ENCODE data around the gene FOXR2. TPM values are rescaled to one million over a fixed set of nuclear protein-coding genes. Genes with fewer than 3 reads are reported as not detected.

FOXR2 gene
- total RNA-seq, 2 experiments from 2014 or later = not detected

GRCh38 chrX:55640854-55641253 is 17.7 kb downstream of the FOXR2 start:
- intact Hi-C loops (cut with micrococcal nuclease) = no loop called here
- Mint-ChIP-seq H3K27ac (no peak overlapping the region), H3K9me3 (no peaks in the 10 kb centered on the region), H3K27me3 (no peaks in the 10 kb centered on the region), H3K4me3 (no peak overlapping the region), H3K36me3 (ENCODE audit: low read depth) (no peaks in the 10 kb centered on the region), H3K4me1 (ENCODE audit: low read depth) (no peaks in the 10 kb centered on the region)
- ATAC-seq (no peak), DNase-seq (no peak)
- ChIA-PET POLR2A (no interaction called here), CTCF (no interaction called here)
- TF ChIP-seq CTCF (IDR thresholded peaks at IDR 0.05) = no peak

GRCh38 chrX:55648434-55648833 is 25.2 kb downstream of the FOXR2 start:
- Mint-ChIP-seq H3K36me3 (ENCODE audit: low read depth) (no peaks in the 10 kb centered on the region), H3K9me3 (no peaks in the 10 kb centered on the region), H3K4me3 (no peak overlapping the region), H3K27me3 (no peaks in the 10 kb centered on the region), H3K4me1 (ENCODE audit: low read depth) (peaks cover 2% of the 10 kb centered on the region), H3K27ac (no peak overlapping the region)
- ChIA-PET CTCF (no interaction called here), POLR2A (no interaction called here)
- no peak for TF ChIP-seq CTCF (IDR thresholded peaks at IDR 0.05)
- intact Hi-C loops (cut with micrococcal nuclease) = no loop called here
- DNase-seq = no peak
- no peak for ATAC-seq

- no peak overlapping the region for H3K4me3 Mint-ChIP-seq
- ATAC-seq (no peak), DNase-seq (no peak)
- H3K4me1 Mint-ChIP-seq (ENCODE audit: low read depth) = no peaks in the 10 kb centered on the region
- no peak overlapping the region for H3K27ac Mint-ChIP-seq
- intact Hi-C loops (cut with micrococcal nuclease) = no loop called here
- no peaks in the 10 kb centered on the region for H3K9me3 Mint-ChIP-seq
- no peak for TF ChIP-seq CTCF (IDR thresholded peaks at IDR 0.05)
- H3K27me3 Mint-ChIP-seq = no peaks in the 10 kb centered on the region
- H3K36me3 Mint-ChIP-seq (ENCODE audit: low read depth) = no peaks in the 10 kb centered on the region
- CTCF ChIA-PET = no interaction called here
- POLR2A ChIA-PET = no interaction called here
Measured at GRCh38 chrX:55659931-55660330, 36.7 kb downstream of the FOXR2 start.

- ChIA-PET CTCF (no interaction called here), POLR2A (no interaction called here)
- Mint-ChIP-seq H3K4me3 (no peak overlapping the region), H3K9me3 (no peaks in the 10 kb centered on the region), H3K36me3 (ENCODE audit: low read depth) (no peaks in the 10 kb centered on the region), H3K27me3 (no peaks in the 10 kb centered on the region), H3K27ac (no peak overlapping the region), H3K4me1 (ENCODE audit: low read depth) (no peaks in the 10 kb centered on the region)
- intact Hi-C loops (cut with micrococcal nuclease) = no loop called here
- TF ChIP-seq CTCF (IDR thresholded peaks at IDR 0.05) = no peak
- DNase-seq = no peak
- no peak for ATAC-seq
Measured at GRCh38 chrX:55663584-55663983, 40.4 kb downstream of the FOXR2 start.

- Mint-ChIP-seq H3K27ac (no peak overlapping the region), H3K4me3 (no peak overlapping the region), H3K4me1 (ENCODE audit: low read depth) (no peaks in the 10 kb centered on the region), H3K9me3 (peaks cover 7% of the 10 kb centered on the region), H3K36me3 (ENCODE audit: low read depth) (no peaks in the 10 kb centered on the region), H3K27me3 (no peaks in the 10 kb centered on the region)
- no peak for ATAC-seq
- intact Hi-C loops (cut with micrococcal nuclease) = no loop called here
- ChIA-PET CTCF (no interaction called here), POLR2A (no interaction called here)
- TF ChIP-seq CTCF (IDR thresholded peaks at IDR 0.05) = no peak
- no peak for DNase-seq
Measured at GRCh38 chrX:55668084-55668483, 44.9 kb downstream of the FOXR2 start.

Other genes starting within 250 kb of the FOXR2 start
- gene MAGEH1, start 171.3 kb upstream of the FOXR2 start, total RNA-seq = 10 to 100 TPM; 16.4 to 17.0 TPM
- 1 to 10 TPM; 1.2 to 1.5 TPM for gene USP51, start 133.6 kb upstream of the FOXR2 start, total RNA-seq
- 1 to 10 TPM; 6.3 to 6.4 TPM for gene RRAGB, start 94.3 kb downstream of the FOXR2 start, total RNA-seq

All from activated CD8-positive, alpha-beta T cell treated with anti-CD3 and anti-CD28 coated beads for 36 hours (primary cell).